HepG2 (cell line): Measurements from ENCODE around the gene TXN2. TPM values are rescaled to one million over a fixed set of nuclear protein-coding genes. Genes with fewer than 3 reads are reported as not detected.

ENCODE experiments used
- MLLT10 ChIP-seq: sonication (generic); formaldehyde crosslinking; IDR thresholded peaks from 2 replicates; pipeline ENCODE4 v1.4.0; 2020; ENCODE audit warnings: missing genetic modification reagents
- NFYC ChIP-seq: IDR thresholded peaks from 2 replicates; pipeline ENCODE4 v1.6.1; 2016; ENCODE audit warnings: missing genetic modification reagents, missing compliant biosample characterization
- PCBP2 ChIP-seq: fragments of 200-400 bp; formaldehyde crosslinking; optimal IDR thresholded peaks from 2 replicates; pipeline ENCODE3; 2018; ENCODE audit warnings: low read length, low read depth; ENCODE audit not compliant: poor library complexity, severe bottlenecking
- ZBTB3 ChIP-seq: sonication (generic); formaldehyde crosslinking; IDR thresholded peaks from 2 replicates; pipeline ENCODE4 v1.4.0; 2020; ENCODE audit warnings: low read depth, mild to moderate bottlenecking, moderate library complexity, missing genetic modification reagents, borderline replicate concordance
- ZNF142 ChIP-seq: sonication (generic); formaldehyde crosslinking; IDR thresholded peaks from 2 replicates; pipeline ENCODE4 v1.4.0; 2020; ENCODE audit warnings: missing genetic modification reagents
- ZNF503 ChIP-seq: sonication (generic); formaldehyde crosslinking; IDR thresholded peaks from 2 replicates; pipeline ENCODE4 v1.4.0; 2020; ENCODE audit warnings: missing genetic modification reagents
- ZNF552 ChIP-seq: sonication (generic); formaldehyde crosslinking; IDR thresholded peaks from 2 replicates; pipeline ENCODE4 v1.9.0; 2022; ENCODE audit warnings: missing genetic modification reagents, mild to moderate bottlenecking, borderline replicate concordance
- ZNF672 ChIP-seq: sonication (generic); formaldehyde crosslinking; IDR thresholded peaks from 2 replicates; pipeline ENCODE4 v1.8.1; 2022; ENCODE audit warnings: missing genetic modification reagents
- ZNF709 ChIP-seq: sonication (generic); formaldehyde crosslinking; IDR thresholded peaks from 2 replicates; pipeline ENCODE4 v1.5.0; 2020; ENCODE audit warnings: mild to moderate bottlenecking, missing genetic modification reagents
- polyA plus RNA-seq, 8 experiments: library from polyadenylated mRNA; depleted of rRNA in 3 of 8; stranded (reverse) in 7 of 8; unstranded in 1 of 8; fragments of >200 nt; fragmentation: Illumina TruSeq in 4 of 8; extraction: Trizol in 4 of 8; gene quantifications; 2 replicates each; pipeline versions ENCODE4 v1.2.1 to v1.2.3, GENCODE V29; 2011 to 2016; ENCODE audit warnings: low read depth in 4 of 8, missing spikeins in 1 of 8, mixed read lengths in 1 of 8; ENCODE audit not compliant: insufficient read depth in 1 of 8
- total RNA-seq, 5 experiments: library from RNA; depleted of rRNA; stranded (reverse); fragments of >200 nt; fragmentation: Illumina TruSeq; extraction: Trizol; gene quantifications; 2 replicates each; pipeline ENCODE4 v1.2.3, GENCODE V29; 2016; ENCODE audit warnings: low read depth in 1 of 5
- TF ChIP-seq, protein P1 (sequence below): sonication (generic); formaldehyde crosslinking; IDR thresholded peaks from 2 replicates; pipeline ENCODE4 v1.4.0; 2020; ENCODE audit warnings: low read depth, missing genetic modification reagents
- TF ChIP-seq, protein P2 (sequence below): sonication (generic); formaldehyde crosslinking; conservative IDR thresholded peaks from 2 replicates; pipeline ENCODE4 v1.8.0; 2022; ENCODE audit warnings: missing genetic modification reagents
- TF ChIP-seq, protein P3 (sequence below): sonication (generic); formaldehyde crosslinking; IDR thresholded peaks from 2 replicates; pipeline ENCODE4 v1.9.0; 2021; ENCODE audit warnings: missing genetic modification reagents, mild to moderate bottlenecking, borderline replicate concordance

Gene TXN2
- total and polyA plus RNA-seq, 2 of the 13 experiments (the other 11 are each of a cell fraction or from before 2014, with no cell fraction given) = 41.4 to 109 TPM

DNA sequence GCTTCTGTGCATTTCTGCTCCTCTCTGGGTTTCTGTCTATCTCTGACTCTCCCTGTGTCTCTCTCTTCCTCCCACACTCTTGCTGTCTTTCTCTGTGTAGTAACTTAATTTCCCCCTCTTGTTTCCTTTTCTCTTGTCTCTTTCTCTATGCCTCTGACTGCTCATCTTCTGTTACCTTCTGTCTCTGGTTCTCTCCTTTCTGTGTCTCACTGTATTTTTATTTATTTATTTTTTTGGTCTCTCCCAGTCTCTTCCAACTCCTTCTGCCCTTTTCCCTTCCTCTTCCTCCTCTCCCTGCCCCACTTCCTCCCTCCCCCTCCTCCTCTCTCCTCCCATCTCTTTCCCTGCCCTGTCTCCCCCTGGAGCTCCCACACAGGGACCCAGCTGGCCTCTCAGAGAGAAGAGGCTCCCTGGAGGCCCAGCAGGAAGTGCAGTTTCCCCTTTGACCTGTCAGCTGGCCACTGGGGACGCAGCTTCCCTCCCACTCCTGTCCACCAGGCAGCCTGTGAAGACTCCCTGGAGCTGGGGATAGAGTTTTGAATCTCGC, 55.4 kb downstream of the TXN2 start (continued):
- TF ChIP-seq, protein P1, sequence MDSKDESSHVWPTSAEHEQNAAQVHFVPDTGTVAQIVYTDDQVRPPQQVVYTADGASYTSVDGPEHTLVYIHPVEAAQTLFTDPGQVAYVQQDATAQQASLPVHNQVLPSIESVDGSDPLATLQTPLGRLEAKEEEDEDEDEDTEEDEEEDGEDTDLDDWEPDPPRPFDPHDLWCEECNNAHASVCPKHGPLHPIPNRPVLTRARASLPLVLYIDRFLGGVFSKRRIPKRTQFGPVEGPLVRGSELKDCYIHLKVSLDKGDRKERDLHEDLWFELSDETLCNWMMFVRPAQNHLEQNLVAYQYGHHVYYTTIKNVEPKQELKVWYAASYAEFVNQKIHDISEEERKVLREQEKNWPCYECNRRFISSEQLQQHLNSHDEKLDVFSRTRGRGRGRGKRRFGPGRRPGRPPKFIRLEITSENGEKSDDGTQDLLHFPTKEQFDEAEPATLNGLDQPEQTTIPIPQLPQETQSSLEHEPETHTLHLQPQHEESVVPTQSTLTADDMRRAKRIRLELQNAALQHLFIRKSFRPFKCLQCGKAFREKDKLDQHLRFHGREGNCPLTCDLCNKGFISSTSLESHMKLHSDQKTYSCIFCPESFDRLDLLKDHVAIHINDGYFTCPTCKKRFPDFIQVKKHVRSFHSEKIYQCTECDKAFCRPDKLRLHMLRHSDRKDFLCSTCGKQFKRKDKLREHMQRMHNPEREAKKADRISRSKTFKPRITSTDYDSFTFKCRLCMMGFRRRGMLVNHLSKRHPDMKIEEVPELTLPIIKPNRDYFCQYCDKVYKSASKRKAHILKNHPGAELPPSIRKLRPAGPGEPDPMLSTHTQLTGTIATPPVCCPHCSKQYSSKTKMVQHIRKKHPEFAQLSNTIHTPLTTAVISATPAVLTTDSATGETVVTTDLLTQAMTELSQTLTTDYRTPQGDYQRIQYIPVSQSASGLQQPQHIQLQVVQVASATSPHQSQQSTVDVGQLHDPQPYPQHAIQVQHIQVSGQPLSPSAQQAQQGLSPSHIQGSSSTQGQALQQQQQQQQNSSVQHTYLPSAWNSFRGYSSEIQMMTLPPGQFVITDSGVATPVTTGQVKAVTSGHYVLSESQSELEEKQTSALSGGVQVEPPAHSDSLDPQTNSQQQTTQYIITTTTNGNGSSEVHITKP (CRISPR knock-in tag) = no peak
- TF ChIP-seq ZNF672 (no peak), ZNF142 (CRISPR knock-in tag) (no peak), MLLT10 (no peak), ZBTB3 (no peak), ZNF503 (CRISPR knock-in tag) (no peak), ZNF709 (no peak), ZNF552 (CRISPR knock-in tag) (no peak), PCBP2 (peak; percentile 63), NFYC (no peak)
- TF ChIP-seq, protein P2, sequence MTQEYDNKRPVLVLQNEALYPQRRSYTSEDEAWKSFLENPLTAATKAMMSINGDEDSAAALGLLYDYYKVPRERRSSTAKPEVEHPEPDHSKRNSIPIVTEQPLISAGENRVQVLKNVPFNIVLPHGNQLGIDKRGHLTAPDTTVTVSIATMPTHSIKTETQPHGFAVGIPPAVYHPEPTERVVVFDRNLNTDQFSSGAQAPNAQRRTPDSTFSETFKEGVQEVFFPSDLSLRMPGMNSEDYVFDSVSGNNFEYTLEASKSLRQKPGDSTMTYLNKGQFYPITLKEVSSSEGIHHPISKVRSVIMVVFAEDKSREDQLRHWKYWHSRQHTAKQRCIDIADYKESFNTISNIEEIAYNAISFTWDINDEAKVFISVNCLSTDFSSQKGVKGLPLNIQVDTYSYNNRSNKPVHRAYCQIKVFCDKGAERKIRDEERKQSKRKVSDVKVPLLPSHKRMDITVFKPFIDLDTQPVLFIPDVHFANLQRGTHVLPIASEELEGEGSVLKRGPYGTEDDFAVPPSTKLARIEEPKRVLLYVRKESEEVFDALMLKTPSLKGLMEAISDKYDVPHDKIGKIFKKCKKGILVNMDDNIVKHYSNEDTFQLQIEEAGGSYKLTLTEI (CRISPR knock-in tag) = no peak
- TF ChIP-seq, protein P3, sequence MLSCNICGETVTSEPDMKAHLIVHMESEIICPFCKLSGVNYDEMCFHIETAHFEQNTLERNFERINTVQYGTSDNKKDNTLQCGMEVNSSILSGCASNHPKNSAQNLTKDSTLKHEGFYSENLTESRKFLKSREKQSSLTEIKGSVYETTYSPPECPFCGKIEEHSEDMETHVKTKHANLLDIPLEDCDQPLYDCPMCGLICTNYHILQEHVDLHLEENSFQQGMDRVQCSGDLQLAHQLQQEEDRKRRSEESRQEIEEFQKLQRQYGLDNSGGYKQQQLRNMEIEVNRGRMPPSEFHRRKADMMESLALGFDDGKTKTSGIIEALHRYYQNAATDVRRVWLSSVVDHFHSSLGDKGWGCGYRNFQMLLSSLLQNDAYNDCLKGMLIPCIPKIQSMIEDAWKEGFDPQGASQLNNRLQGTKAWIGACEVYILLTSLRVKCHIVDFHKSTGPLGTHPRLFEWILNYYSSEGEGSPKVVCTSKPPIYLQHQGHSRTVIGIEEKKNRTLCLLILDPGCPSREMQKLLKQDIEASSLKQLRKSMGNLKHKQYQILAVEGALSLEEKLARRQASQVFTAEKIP (CRISPR knock-in tag) = no peak
